GM19438 (cell line): Measurements from ENCODE around the gene ASF1A.

Experiments
- ATAC-seq: cut with Tn5 transposase; IDR thresholded peaks from one replicate; pipeline ENCODE4 v1.9.1; 2021; ENCODE audit warnings: low read depth; ENCODE audit not compliant: unreplicated experiment

The ASF1A gene

DNA sequence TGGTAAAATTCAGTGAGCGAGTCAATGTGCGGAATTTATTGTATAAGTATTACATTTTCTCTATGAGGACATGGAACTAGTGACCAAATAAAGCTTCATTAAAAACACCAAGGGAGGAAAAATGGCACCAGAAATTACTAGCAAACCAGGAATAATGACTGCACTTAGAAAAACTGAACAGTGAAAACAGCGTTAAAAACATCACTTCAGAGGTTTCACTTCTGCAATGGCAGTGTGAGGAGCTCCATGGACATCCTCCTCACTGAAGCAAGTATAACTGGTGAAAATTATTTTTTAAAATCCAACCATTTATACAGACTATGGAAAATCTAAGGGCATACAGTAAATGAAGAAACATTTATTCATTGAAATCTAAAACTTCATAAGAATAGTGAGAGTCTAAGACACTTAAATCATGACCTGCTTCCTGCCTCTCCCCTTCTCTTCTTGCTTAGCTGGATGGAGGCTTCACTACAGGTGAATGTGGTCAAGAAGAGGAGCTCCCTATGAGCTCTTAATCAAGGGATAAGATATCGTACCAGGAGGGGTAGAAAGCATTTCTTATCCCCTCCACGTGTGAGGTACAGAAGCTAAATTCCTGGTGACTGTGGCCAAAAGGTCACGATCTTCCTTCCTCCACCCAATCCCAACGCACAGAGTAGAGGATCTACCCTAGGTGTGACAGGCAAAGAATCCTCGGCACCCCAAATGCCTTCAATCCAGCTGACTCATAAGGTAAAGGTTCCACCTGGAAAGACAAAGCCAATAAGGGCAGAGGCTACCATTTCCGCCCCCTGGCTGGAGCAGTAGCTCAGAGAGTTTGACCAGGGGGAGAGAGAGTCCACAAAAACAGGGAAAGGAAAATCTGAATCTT lies 12.3 kb upstream of the ASF1A start:
- ATAC-seq = peak; percentile 95

DNA sequence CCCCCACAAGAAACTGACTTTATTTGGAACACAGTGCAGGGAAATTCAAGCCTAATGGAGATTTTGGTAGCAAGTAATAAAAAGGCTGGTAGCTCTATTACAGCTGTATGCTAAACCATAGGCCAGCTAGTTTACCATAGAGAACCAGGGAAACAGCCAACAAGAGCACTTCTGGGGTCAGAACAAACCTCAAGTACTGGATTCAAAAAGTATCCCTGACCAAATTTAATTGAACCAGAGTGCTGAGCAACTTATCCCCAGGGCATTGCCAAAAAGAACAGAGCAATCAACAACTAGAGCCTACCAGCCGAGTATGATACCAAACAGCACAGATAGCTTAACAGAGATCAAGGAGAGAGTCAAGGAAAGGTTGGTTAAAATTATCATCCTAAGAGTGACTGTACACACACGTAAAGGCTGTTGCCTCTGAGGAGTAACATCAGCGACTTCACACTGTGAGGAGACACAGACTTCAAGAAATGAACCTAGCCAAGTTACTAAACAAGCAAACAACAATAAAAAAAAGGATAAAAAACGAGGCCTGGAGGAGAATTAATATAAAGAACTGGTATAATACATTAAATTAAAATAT lies 11.5 kb upstream of the ASF1A start:
- ATAC-seq = no peak

DNA sequence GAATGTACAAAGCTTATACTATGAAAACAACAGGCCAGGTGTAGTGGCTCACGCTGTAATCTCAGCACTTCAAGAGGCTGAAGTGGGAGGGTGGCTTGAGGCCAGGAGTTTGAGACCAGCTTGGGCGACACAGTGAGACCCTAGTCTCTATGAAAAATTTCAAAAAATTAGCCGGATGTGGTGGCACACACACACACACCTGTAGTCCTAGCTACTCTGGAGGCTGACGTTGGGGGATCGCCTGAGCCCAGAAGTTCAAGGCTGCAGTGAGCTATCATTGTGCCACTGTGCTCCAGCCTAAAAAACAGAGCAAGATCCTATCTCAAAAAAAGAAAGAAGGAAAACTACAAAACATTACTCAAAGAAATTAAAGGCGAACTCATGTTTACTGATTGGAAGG lies 7.3 kb upstream of the ASF1A start:
- ATAC-seq = no peak

DNA sequence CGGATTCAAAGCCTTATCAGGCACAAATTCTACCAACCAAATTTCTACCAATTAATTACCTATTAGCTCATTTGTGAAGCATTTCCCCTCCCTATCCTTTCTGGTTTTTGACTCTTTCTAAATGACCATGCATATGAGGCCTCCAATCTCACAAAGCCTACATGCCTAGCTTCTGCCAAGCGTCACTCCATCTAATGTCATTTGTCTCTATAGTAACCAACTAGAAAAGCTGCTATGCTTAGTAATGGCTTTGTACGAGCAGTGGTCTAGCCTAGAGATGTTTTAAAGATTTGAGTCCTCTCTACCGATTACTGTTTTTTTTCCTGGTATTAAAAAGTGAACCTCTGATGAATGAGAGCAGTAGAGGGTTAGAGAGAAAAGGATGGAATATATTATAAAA lies 4.8 kb upstream of the ASF1A start:
- no peak for ATAC-seq

DNA sequence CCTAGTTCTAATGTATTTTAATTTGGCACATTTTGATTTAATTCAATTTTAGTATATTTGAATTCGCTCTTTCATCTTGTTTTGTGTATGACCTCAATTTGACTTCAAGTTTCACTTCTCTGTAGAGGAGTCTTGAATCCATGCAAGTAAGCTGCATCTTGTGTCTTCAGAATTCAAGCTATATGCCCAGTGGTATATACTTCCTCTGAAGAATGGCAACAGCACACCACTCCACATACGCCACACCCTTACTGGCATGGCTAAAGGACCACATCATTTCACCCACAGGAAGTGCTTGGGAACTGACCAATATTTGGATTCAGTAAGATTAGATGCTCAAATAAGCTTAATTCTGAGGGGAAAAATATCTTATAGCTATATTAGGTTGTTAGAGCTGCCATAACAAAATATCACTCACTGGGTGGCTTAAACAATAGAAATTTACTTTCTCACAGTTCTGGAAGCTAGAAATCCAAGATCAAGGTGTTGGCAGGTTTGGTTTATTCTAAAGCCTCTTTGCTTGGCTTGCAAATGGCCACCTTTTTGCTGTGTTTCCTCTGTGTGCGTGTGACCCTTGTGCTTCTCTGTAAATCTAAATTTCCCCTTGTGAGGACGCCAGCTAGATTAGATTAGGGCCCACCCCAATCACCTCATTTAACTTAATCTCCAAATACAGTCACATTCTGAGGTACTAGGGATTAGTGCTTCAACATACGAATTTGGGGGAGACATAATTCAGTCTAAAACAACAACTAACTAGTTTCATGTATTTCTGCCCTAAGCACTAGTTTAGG lies 2.8 kb upstream of the ASF1A start:
- ATAC-seq = no peak

DNA sequence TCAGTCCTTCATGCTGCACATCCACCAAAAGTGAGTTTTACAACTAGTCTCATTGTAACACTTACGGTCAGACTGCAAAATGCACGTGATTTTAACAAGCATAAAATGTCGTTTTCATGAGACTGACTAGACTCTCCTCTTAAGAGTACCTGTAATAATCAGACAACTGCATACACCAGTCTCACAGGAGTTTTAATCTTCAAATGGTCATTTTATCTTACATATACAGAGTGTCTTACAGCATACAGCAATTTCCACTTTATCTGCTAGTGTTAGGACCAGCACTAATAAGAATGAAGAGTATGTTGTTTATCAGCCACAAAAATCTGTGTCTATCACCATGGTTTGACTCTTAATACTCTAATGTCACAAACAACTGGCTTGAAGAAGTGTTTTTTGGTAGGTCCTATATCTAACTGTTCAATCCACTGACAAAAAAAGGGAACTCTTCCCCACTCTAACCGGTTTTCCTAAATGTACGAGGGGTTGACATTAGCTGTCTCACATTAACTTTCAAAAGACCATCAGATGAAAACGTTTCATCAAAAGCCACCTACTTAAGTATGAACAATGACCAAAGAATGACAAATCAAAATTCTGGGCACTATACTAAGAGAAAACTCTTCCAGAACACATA lies 1.5 kb upstream of the ASF1A start:
- no peak for ATAC-seq

DNA sequence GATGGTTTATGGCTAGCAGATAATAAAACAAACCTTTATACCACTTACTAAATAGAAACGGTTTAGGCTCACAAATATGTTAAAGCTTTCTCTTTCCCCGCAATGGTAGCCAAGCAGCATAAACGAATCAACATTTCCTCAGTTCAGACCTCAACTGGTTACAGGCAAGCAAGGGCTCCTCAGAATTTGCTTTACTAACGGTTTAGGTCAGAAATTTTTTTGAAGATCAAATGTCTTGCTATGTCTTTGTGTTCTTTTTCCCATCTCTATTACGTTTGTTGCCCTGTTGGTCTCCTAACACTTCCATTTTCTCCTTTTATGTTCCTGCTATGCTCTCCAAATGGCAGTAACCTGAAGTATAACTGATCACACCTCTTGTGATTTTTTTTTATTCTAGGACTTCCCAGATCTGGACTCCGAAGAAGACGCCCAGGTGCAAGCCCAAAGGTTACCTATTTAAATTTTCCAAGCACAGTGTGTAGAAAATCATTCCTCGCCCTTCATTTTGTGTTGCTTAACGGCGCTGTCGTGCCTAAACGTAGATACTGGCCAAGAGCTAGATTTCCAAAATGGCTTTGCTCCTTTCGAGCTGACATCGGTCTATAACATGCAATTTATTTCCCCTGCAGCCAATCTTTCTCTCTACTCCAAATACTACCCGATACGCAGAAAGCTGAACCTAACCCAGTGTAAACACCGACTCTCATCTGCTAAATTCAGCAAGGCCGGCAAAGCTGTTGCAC lies 717 bp upstream of the ASF1A start:
- ATAC-seq = peak; percentile 19

DNA sequence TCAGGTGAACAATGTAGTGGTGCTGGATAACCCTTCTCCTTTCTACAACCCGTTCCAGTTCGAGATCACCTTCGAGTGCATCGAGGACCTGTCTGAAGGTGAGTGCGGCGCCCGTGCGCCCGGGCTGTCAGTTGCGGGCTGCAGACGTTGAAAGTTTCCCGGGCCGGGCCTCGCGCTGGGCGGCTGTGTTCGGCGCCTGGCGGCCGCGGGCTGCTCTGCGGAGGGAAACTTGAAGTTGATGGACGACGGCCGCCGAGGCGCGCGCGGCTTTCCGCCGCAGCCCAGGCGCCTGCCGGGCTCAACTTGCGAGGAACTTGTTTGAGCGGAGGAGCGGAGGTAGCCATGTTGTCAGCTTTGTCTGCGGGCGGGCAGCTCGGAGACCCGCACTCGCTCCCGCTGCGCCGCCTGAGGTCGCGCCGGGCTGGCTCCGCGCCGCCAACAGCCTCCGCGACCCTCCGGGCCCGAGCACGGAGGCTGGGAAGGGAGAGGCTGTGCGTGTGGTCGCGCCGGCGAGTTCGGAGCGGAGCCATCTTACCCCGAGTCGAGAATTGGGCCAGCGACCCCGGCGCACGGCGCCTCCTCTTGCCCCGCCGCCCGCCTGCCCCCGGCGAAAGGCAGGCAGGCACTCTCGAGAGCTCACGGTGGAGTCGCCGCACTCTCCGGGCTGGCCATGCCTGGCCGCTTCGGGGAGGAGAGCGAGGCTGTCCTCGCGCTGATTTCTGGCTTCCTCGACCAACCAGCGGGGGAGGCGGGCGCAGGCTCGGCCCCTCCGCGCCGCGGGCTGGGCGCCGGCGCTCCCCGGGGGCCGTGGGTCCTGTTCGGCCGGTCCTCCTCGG lies 691 bp downstream of the ASF1A start:
- peak; percentile 24 for ATAC-seq

DNA sequence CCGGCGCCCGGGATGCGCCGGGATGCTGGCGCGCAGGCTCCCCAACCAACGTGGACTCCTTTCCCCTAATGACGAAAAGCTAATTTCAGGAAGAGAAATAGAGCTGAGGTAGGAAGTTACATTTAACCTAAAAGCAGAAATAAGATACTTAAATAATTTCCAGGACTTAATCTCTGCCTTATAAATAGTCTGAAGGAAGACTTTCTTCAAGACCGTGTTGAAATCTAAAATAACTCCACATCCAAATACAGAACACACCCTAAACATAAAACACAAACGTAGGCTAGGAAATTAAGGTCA lies 1.3 kb downstream of the ASF1A start:
- ATAC-seq = no peak

DNA sequence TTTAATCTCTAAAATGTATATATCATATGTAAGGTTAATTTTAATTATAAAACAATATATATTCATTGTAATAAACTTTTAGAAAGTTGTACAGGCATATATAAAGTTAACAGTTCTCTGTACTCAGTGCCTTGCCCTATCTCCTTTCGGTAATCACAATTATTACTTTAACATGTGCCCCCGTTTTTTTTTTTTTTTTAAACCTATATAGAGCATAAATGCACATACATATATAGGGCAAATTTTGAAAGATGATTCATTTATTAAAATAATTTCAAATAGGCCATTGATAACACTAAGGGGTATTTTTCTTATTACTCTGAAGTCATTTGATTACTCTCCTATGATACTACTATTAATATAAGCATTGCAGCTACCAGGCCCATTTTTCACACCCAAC lies 1.9 kb downstream of the ASF1A start:
- ATAC-seq = no peak

DNA sequence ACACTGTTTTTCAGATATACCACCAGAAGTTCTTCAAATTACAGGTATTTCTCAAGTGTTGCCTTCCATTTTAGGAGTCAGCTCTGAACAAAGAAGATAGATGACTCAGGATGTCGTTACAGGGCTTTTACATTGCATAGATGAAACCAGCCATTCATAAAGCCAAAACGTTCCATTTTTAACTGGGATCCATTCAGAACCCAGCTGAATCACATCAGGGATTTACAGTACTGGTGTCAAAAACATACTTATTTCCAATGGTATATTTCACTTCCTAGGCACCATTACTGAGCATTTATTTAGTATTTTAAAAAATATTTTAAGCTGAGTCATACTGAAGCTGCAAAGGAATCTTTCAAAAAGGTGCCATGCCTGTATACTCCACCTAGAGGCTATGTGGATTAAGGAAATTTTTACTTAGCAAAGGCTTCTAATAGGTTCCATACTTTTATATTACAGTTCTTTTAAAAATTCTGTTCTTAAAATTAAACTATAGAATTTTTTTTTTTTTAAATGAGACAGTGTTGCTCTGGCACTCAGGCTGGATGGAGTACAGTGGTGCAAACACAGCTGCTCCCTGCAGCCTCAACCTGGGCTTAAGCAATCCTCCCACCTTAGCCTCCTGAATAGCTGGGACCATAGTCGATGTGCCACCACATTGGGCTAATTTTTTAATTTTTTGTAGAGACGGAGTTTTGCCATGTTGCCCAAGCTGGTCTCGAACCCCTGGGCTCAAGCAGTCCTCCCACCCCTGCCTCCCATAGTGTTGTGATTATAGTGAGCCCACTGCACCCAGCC lies 2.6 kb downstream of the ASF1A start:
- ATAC-seq = no peak

DNA sequence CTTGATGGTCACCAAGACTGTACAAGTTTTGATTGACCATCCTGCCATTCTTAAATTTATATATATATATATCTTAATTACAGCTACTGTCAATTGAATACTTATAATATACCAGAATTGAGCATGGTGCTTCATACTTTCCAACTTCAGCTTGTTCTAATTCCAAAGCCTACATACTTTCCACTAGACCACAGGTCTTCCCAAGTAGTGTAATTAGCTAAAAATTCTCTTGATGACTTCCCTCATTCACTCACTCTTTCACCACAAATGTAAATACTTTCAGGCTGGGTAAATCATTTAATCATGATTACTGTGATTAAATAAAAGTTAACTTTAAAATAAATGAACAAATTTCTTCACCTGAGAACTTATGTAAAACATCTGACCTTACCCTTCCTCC lies 3.4 kb downstream of the ASF1A start:
- no peak for ATAC-seq

DNA sequence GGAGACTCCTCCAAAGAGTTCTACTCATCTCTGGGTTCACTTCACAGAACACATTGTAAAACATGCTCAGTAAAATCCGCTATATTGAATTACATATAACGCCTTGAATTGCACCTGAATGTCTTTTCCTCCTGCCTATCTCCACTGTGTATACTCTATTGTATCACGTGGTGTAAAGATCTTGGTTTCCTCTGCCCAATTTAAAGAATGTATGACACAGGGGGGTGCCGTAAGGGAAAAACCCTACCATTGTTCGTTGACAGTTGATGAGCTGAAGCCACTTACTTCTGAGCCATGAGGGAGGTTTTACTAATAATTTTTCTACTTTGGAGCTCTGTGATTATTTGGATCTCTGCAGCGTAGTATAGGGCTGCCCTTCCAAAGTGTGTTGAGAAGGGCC lies 6.0 kb downstream of the ASF1A start:
- no peak for ATAC-seq

DNA sequence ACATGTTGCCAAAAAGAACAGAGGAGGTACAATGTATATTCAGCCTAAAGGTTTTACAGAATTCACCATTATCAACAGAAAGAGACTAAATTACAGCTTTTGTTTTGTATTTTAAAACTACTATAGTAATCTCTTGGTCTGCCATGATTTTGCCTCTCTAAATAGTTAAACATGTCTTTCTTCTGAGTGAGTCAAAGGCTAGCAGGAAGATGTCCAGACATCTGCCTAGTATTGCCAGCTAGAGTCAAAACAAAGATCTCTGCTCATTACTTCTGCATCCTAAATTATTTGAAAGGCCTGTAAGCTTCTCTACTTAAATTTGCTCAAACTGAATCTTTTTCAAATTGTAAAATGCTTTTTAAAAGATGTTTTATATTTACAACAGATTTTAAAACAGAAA lies 8.8 kb downstream of the ASF1A start:
- no peak for ATAC-seq

DNA sequence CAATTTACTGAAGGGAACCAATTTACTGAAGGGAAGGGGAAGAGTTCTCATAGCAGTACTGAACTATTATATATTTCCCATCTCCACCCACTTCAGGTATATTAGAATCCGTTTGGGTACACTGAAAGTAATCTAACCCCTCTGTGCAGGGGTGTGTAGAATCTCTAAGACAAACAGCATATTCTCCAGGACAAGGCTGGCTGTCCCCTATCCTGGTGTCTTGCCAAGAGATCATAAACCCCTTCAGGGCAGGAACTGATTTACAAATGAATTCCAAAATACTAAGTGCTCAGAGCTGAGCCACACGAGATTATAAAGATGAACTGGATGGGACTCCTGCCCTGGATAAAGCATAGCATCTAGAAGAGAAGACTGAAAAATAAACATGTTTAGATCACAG lies 9.2 kb downstream of the ASF1A start:
- ATAC-seq = no peak

DNA sequence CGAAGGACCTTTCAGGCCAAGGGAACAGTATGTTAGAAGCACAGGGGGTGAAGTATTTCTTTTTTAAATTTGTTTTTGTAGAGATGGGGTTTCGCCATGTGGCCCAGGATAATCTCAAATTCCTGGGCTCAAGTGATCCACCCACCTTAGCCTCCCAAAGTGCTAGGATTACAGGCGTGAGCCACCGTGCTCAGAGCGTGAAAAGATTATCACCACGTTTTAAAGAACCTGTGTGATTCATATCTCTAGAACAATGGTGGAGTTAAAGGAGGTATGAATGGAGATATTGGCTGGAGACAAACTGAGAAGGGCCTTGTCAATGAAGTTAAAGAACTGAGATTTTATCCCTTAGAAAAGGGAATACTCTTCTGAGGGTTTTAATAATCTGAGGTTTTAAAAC lies 9.7 kb downstream of the ASF1A start:
- no peak for ATAC-seq

DNA sequence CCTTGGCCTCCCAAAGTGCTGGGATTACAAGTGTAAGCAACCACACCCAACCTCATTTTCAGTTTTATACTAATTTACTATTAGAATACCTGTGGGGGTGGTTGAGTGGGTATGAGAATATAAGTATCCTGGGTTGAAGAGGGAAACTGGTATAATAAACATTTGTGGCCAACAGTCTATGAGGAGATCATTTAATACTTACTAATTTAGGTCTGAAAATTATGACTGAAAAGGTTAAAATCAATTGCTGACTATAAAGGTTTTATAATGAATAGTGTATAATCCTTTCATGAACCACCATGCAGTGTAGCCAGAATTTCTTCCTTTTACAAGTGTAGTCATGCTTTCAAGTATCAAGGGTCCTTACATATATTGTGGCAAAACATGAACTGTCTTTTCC lies 11.1 kb downstream of the ASF1A start:
- no peak for ATAC-seq

DNA sequence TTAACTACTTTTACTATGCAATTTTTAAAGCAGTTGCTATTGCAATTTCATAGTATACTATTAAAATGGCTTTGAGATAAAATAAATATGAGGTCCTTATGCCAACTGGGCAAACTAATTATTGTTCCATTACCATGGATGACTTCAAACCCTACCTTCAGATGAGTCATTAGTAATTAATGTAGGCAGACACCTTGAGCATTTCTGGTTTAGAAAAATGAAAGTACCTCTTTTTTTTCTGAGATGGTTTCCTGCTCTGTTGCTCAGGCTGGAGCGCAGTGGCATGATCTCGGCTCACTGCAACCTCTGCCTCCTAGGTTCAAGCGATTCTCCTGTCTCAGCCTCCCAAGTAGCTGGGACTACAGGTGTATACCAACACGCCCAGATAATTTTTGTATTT lies 11.9 kb downstream of the ASF1A start:
- no peak for ATAC-seq

DNA sequence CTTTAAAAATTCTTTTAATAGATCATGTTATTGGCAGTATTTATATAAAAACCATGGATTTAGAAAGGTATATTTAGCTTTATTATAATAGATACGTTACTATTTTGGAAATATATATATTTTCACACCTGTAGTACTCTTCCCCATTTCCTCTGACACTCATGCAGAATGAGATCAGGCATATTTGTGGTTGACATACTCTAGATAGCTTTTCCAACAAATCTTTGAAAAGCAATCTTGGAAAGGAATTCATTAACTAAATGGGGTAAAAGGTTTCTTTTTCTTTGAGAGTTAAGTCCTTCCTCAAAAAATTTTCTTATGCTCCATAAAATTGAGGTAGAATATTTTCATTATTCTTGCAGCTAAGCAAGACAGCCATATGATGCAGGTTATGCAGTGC lies 14.5 kb downstream of the ASF1A start:
- no peak for ATAC-seq
